ACC112 (cell line): ENCODE measurements around the gene ACTN1.

Source experiments
- H2AFZ ChIP-seq: fragments of 200-600 bp; sonication (generic); one replicate; pipeline ENCODE4 v1.6.0; 2017; ENCODE audit warnings: antibody characterized with exemption, low read length; ENCODE audit not compliant: unreplicated experiment
- H3K27ac ChIP-seq: fragments of 200-600 bp; sonication (generic); 2 replicates; pipeline ENCODE4 v1.5.1; 2014; ENCODE audit warnings: low read depth, mild to moderate bottlenecking, antibody characterized with exemption, low read length, moderate library complexity
- H3K27me3 ChIP-seq: fragments of 200-600 bp; sonication (generic); 2 replicates; pipeline ENCODE4 v1.6.1; 2014; ENCODE audit warnings: mild to moderate bottlenecking, antibody characterized with exemption, low read length, moderate library complexity, mixed read lengths; ENCODE audit not compliant: insufficient read depth
- H3K36me3 ChIP-seq: fragments of 200-600 bp; sonication (generic); 2 replicates; pipeline ENCODE4 v1.6.1; 2016; ENCODE audit warnings: mild to moderate bottlenecking, antibody characterized with exemption, low read length, moderate library complexity, mixed read lengths; ENCODE audit not compliant: insufficient read depth
- H3K4me1 ChIP-seq: fragments of 200-600 bp; sonication (generic); one replicate; pipeline ENCODE4 v1.6.1; 2016; ENCODE audit warnings: low read length, mixed read lengths; ENCODE audit not compliant: insufficient read depth, unreplicated experiment, control insufficient read depth
- H3K4me3 ChIP-seq: fragments of 200-600 bp; sonication (generic); 2 replicates; pipeline ENCODE4 v1.5.1; 2014; ENCODE audit warnings: mild to moderate bottlenecking, low read depth, low read length
- H3K79me2 ChIP-seq: fragments of 200-600 bp; sonication (generic); one replicate; pipeline ENCODE4 v1.6.0; 2016; ENCODE audit warnings: low read length; ENCODE audit not compliant: control insufficient read depth, unreplicated experiment, insufficient read depth

Gene ACTN1

GRCh38 chr14:68986926-68987652 is 8.0 kb upstream of the ACTN1 start:
- no peak overlapping the region for H2AFZ ChIP-seq
- H3K4me3 ChIP-seq, result no peak overlapping the region
- H3K36me3 ChIP-seq, result no peaks in the 10 kb centered on the region
- no peak overlapping the region for H3K27ac ChIP-seq
- no peaks in the 10 kb centered on the region for H3K27me3 ChIP-seq
- H3K79me2 ChIP-seq, result no peaks in the 10 kb centered on the region
- peaks cover 12% of the 10 kb centered on the region for H3K4me1 ChIP-seq

GRCh38 chr14:68986225-68986624 is 7.1 kb upstream of the ACTN1 start:
- no peak overlapping the region for H3K27ac ChIP-seq
- no peak overlapping the region for H2AFZ ChIP-seq
- H3K4me1 ChIP-seq, result peaks cover 21% of the 10 kb centered on the region
- H3K79me2 ChIP-seq, result no peaks in the 10 kb centered on the region
- no peaks in the 10 kb centered on the region for H3K27me3 ChIP-seq
- no peaks in the 10 kb centered on the region for H3K36me3 ChIP-seq
- H3K4me3 ChIP-seq, result no peak overlapping the region

GRCh38 chr14:68984686-68985085 is 5.6 kb upstream of the ACTN1 start:
- Histone ChIP-seq H3K36me3 (no peaks in the 10 kb centered on the region), H3K79me2 (peaks cover 5% of the 10 kb centered on the region)

GRCh38 chr14:68983191-68983590 is 4.1 kb upstream of the ACTN1 start:
- H3K4me3 ChIP-seq, result no peak overlapping the region
- H3K79me2 ChIP-seq, result peaks cover 10% of the 10 kb centered on the region
- no peaks in the 10 kb centered on the region for H3K27me3 ChIP-seq
- peaks cover 24% of the 10 kb centered on the region for H3K4me1 ChIP-seq
- no peak overlapping the region for H2AFZ ChIP-seq
- H3K36me3 ChIP-seq, result no peaks in the 10 kb centered on the region
- peak overlapping the region; percentile 30; the same call in 1 of the 2 replicates for H3K27ac ChIP-seq

More at GRCh38 chr14:68984686-68985085, 5.6 kb upstream of the ACTN1 start:
- H2AFZ ChIP-seq, result no peak overlapping the region
- H3K4me1 ChIP-seq, result peaks cover 24% of the 10 kb centered on the region
- no peaks in the 10 kb centered on the region for H3K27me3 ChIP-seq
- no peak overlapping the region for H3K27ac ChIP-seq
- H3K4me3 ChIP-seq, result no peak overlapping the region

- no peak overlapping the region for H2AFZ ChIP-seq
- H3K27ac ChIP-seq, result peak overlapping the region; percentile 82
- H3K36me3 ChIP-seq, result no peaks in the 10 kb centered on the region
- peaks cover 16% of the 10 kb centered on the region for H3K79me2 ChIP-seq
- H3K4me3 ChIP-seq, result no peak overlapping the region; the same call in 1 of the 2 replicates
- H3K4me1 ChIP-seq, result peaks cover 24% of the 10 kb centered on the region
- no peaks in the 10 kb centered on the region for H3K27me3 ChIP-seq
Measured at GRCh38 chr14:68982581-68982980, 3.5 kb upstream of the ACTN1 start.

GRCh38 chr14:68981539-68981976 is 2.5 kb upstream of the ACTN1 start:
- Histone ChIP-seq H3K36me3 (no peaks in the 10 kb centered on the region), H3K4me1 (peaks cover 31% of the 10 kb centered on the region), H2AFZ (peak overlapping the region; percentile 51), H3K27ac (peak overlapping the region; percentile 82), H3K79me2 (peaks cover 26% of the 10 kb centered on the region), H3K27me3 (no peaks in the 10 kb centered on the region), H3K4me3 (peak overlapping the region; percentile 37)

- H3K4me1 ChIP-seq, result peaks cover 35% of the 10 kb centered on the region
- peak overlapping the region; percentile 82 for H3K27ac ChIP-seq
- H3K36me3 ChIP-seq, result no peaks in the 10 kb centered on the region
- H3K4me3 ChIP-seq, result peak overlapping the region; percentile 37; the same call in 1 of the 2 replicates
- H2AFZ ChIP-seq, result no peak overlapping the region
- H3K79me2 ChIP-seq, result peaks cover 30% of the 10 kb centered on the region
- H3K27me3 ChIP-seq, result no peaks in the 10 kb centered on the region
Measured at GRCh38 chr14:68981139-68981538, 2.0 kb upstream of the ACTN1 start.

- Histone ChIP-seq H3K27ac (peak overlapping the region; percentile 80), H3K4me1 (peaks cover 48% of the 10 kb centered on the region), H3K4me3 (peak overlapping the region; percentile 99), H3K27me3 (no peaks in the 10 kb centered on the region), H3K79me2 (peaks cover 43% of the 10 kb centered on the region), H2AFZ (peak overlapping the region; percentile 57), H3K36me3 (peaks cover 3% of the 10 kb centered on the region; the same call in 1 of the 2 replicates)
Measured at GRCh38 chr14:68979722-68980451, 785 bp upstream of the ACTN1 start.

GRCh38 chr14:68978172-68978911 is 760 bp downstream of the ACTN1 start:
- Histone ChIP-seq H3K4me3 (peak overlapping the region; percentile 99), H3K79me2 (peaks cover 58% of the 10 kb centered on the region), H2AFZ (peak overlapping the region; percentile 63), H3K36me3 (peaks cover 15% of the 10 kb centered on the region; the same call in 1 of the 2 replicates), H3K4me1 (peaks cover 53% of the 10 kb centered on the region), H3K27me3 (no peaks in the 10 kb centered on the region), H3K27ac (peak overlapping the region; percentile 80)

- H3K79me2 ChIP-seq, result peaks cover 64% of the 10 kb centered on the region
- H3K27me3 ChIP-seq, result no peaks in the 10 kb centered on the region
- no peak overlapping the region for H2AFZ ChIP-seq
- H3K4me3 ChIP-seq, result peak overlapping the region; percentile 99
- peaks cover 15% of the 10 kb centered on the region; the same call in 1 of the 2 replicates for H3K36me3 ChIP-seq
- H3K27ac ChIP-seq, result peak overlapping the region; percentile 80
- H3K4me1 ChIP-seq, result peaks cover 47% of the 10 kb centered on the region
Measured at GRCh38 chr14:68977718-68978171, 1.4 kb downstream of the ACTN1 start.
